GM04504 (cell line): ENCODE results near the gene GPC6.
A peak's percentile ranks its signal among the peaks of the same experiment; 100 is the strongest.

Experiments used
- DNase-seq: peaks from one replicate; pipeline ENCODE4 v3.0.0-alpha.2; 2012; ENCODE audit warnings: low read depth

The GPC6 gene

GRCh38 chr13:94305033-94305432 is 1078.4 kb downstream of the GPC6 start:
- no peak for DNase-seq

GRCh38 chr13:94305463-94305862 is 1078.9 kb downstream of the GPC6 start:
- peak; percentile 67 for DNase-seq

- DNase-seq: no peak
These were observed 1079.3 kb downstream of the GPC6 start for GRCh38 chr13:94305934-94306333.

- no peak for DNase-seq
These were observed 1082.2 kb downstream of the GPC6 start for GRCh38 chr13:94308832-94309231.

DNA sequence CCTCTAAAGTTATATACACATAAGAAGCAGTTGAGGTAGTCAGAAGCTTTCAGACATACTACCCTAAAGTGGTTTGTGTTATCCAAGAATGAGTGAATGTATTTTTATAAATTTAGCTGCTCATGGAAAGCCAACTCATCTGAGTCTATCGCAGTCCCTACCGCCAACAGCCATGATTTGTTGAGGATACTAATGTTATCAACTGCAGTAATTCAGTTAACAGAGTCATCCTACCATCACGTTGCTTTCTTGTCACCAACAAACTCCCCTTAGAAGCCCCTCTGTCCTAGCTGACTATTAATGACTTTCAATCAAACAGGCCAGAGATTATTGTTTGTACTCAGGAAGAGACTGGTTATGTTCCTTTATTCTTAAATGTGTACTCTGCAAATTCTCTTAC is 1083.0 kb downstream of the GPC6 start:
- DNase-seq: no peak

DNA sequence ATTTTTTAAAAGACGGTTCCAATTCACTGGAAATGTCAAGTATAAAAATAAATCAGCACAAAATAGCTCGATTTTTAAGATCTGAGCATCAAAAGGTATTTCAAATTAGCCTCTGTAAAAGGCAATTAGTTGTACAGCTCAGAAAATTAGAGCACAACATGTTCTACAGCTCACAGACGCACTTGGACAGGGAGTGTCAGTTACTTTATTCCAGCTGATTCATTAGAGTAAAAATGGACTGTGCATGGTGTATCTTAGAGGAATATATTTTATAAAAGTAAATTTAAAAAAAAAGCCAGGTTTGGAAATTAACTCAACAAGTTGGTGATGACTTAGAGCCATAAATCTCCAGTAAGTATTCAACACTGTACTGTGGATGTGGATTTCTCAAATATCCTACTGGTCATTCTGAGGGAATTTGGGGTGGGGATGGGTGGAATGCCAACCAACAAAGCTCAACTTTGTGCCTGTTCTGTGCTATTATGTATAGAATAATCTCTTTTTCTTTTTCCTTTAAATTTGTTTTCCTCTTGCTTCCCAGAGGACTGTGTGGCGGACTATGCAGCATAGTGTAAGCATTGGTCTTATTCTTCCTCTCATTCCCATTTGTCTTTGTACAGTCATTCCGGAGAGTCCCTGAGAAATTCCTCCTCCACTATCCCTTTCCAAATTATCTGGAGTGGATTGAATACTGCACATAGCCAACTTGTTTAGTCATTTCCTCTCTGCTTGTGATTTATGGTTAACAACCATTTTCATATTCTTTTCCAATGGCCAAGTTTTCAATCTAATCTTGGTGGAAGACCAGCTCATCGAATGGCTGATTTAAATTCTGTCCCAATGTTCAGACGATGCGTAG is 1083.6 kb downstream of the GPC6 start:
- DNase-seq: peak; percentile 63

DNA sequence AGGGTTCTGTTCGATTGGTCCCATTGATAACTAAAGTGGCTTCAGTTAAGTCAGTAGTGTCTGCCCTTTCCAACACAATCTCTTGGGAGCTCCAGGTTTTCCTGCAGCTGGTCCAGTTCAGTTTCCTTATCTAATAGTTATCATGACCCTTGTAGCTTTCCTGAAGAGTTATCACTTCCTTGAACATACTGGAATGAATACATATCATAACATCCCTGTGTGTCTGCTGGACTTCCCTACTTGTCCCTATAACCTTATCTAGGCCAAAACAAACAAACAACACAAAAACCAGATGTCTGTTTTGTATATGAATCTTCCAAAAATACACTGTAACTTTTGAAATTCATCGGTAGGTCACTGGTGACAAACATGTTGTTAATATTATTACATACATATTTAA is 1085.3 kb downstream of the GPC6 start:
- DNase-seq: no peak

- no peak for DNase-seq
These were observed 1086.1 kb downstream of the GPC6 start for GRCh38 chr13:94312511-94313216.

- DNase-seq: no peak
These were observed 1086.8 kb downstream of the GPC6 start for GRCh38 chr13:94313321-94313910.

- no peak for DNase-seq
These were observed 1087.3 kb downstream of the GPC6 start for GRCh38 chr13:94313926-94314325.

DNA sequence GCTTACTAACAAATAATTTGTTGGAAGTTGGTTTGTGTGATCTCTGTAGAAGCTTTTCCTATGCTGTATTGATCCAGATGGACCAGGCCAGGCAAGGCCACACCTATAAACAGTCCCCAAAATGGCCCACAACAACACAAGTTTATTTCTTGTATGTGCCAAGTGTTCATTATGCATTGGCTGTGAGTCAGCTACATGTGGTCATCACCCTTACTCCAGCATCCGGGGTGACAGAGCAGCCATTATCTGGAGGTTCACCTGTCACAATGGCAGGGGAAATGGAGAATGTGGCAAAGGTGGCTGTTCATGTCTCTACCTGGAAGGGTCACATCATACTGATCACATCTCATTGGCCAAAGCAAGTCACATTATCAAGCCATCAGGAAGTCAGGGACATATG is 1088.6 kb downstream of the GPC6 start:
- DNase-seq: no peak

DNA sequence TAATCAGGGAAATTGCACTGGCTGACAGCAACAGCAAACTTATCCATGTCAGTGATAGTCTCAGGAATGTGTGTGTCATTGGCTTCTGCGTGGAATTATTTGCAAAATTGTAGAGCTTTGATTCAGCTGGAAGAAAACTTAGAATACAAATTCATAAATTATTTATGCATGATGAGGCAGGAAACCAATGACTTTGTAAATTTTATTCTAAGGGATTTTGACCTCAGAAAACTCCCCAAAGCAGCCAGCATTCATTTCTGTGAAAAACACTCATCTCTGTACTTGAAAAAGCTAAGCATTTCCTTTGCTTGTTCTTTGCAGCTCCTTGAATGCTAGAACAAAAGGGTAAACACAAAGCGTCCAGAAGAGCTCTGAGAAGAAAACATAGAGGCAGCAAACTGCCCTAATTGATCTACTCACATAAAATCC is 1090.5 kb downstream of the GPC6 start:
- DNase-seq: no peak

- DNase-seq: no peak
These were observed 1091.8 kb downstream of the GPC6 start for GRCh38 chr13:94318418-94318817.

DNA sequence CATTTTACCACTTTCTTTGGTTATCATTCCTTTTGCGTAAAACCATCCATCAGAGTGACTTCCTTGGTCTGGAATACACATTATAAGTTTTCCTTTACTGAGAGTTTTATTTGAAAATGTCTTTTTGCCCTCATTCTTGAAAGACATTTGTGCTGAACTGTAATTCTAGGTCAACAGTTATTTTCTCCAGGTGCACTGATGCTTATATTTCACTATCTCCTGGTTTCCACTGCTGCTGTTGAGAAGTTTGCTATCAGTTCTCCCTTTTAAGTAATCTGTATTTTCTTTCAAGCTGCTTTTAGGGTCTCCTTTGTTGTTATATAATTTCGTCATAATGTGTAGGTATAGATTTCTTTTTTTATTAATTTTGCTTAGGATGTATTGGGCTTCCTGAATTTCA is 1092.9 kb downstream of the GPC6 start:
- DNase-seq: no peak

DNA sequence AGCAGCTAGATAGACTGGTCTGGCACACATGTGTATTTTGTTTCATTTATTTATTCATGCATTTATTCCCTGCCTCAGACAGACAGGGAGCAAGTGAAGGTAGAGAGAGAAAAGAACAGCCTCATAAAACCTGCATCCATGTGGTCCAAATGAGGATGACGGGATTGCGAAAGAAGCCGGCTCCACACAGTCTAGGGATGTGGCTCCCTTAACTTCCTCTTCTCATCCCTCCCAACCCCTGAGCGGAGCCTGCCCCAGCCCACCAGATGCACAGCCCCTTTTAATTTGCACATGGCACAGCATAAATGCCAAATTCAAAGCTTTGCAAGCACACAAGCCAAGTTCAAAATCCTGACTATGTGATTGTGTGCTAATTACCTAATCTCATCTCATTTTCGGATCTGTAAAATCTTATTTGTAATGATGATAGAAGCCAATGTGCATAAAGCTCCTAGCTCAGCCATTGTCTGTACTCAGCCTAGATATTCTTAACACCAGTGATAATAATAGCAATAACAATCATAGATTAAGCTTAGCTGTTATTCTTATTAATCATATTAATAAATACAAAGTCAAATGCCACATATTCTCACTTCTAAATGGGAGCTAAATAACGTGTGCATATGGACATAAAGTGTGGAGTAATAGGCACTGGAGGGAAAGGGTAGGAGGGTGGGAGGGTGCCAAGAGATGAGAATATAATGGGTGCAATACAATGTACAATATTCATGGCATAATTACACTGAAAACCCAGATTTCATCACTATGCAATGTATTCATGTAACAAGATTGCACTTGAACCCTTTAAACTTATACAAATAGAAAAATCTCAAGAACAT is 1096.5 kb downstream of the GPC6 start:
- no peak for DNase-seq

- DNase-seq: no peak
These were observed 1097.5 kb downstream of the GPC6 start for GRCh38 chr13:94323764-94324758.

DNA sequence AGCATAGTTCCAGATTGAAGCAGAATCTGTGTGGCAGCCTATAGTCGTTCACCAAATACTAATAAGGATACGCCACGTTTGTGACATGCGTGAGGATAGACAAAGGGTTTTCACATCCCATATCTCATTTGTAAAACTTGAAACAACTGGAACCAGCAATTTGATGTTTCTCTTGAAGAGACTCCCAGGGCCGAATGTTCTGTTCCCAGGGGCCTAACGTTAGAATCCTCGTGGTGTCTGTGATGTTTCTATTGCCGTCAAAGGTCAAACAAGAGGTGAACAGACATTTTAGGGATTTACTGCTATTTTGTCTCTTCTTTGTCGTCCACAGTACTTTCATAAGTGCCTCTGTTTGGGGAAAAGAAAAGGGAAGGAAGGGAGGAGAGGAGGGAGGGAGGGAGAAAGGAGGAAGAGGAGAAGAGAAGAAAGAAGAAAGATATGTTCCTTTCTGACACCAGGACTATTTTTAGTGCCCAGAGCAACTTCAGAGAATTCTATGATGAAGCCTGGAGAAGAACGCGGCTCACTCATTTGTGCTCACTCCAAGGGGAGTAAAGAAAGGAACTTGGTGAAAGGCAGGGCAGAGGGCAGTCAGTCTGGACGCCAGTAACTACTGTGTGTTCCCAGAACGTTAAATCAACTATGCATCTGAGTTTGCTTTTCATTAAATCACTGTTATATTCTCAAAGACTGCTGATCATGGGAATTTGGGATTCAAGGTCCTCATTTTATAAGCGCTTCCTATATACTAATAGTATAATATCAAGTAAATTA is 1098.3 kb downstream of the GPC6 start:
- no peak for DNase-seq

- DNase-seq: no peak
These were observed 1099.0 kb downstream of the GPC6 start for GRCh38 chr13:94325650-94326049.

DNA sequence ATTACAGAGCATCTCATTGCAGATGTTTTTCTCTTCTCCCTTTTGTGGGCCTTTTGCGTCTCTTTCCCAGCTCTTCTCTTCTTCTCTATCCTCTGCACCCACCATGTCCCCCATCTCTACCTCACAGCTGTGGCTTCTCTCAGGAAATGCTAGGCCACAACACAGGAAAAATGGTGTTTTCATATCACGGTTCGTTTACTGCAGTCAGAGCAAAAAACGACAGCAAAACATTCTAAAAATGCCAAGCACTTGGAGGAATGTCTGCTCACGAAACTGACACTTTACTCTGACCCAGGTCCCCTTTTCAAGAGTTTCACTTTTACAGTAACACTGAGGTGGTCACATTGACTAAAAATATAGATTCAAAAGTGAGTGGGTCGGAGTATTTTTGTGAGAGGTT is 1100.7 kb downstream of the GPC6 start:
- DNase-seq: no peak

DNA sequence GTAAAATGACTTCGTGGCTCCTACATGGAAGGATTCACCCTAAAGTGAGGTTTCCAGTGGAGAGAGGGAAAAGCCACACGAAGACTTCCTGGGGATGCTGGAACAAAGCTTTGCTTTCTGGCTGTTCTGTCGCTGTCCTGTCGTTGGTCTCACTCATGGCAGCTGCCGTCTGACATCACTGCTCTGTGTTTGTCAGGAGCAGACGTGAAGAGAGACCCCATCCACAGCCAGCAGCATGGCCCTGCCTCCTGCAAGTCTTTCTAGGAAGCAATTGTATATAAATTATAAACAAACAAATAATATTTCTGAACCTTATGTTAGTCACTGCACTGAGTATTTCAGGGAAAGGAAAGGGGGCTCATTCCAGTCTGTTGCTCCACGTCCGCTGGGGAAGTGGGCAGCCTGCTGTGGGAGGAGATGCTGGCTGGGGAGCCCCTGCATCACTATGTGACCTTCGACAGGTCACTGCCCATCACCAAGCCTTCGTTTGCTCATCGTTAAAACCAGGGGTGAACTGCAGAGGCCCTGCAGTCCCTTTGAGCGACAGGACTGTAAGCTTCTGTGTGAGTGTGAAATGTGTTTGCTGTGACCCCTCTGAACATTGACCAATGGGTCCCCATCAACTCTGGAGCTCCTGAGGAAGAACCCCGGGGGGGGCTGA is 1101.9 kb downstream of the GPC6 start:
- DNase-seq: no peak
